HEK293 (cell line): ENCODE data around the gene RPS15.

ENCODE experiments used
- CTCF ChIA-PET: fragments of 350-600 bp; formaldehyde crosslinking; extraction: SDS; loops from one replicate; lab custom pipeline; 2021; ENCODE audit warnings: antibody characterized with exemption; lab: Yijun Ruan, JAX
- POLR2A ChIA-PET: fragments of 300-600 bp; formaldehyde crosslinking; extraction: SDS; loops from one replicate; lab custom pipeline; 2020; ENCODE audit warnings: antibody characterized with exemption, inconsistent platforms; lab: Yijun Ruan, JAX
- H3K27ac ChIP-seq: fragments of 200-500 bp; sonication (Bioruptor generic); 2 replicates; pipeline ENCODE4 v1.5.1; 2014; ENCODE audit warnings: low read depth, low read length, control low read depth, inconsistent platforms; ENCODE audit errors: extremely low read depth
- H3K36me3 ChIP-seq, 2 experiments: fragments of 200-500 bp in 1 of 2; sonication (Bioruptor generic) in 1 of 2; 1 replicate in 1 of 2; 2 replicates in 1 of 2; pipeline ENCODE4 v1.5.1; 2014 to 2017; ENCODE audit warnings: inconsistent platforms in 2 of 2, low read length in 2 of 2; ENCODE audit not compliant: control insufficient read depth in 2 of 2, insufficient read depth in 1 of 2
- H3K4me1 ChIP-seq: fragments of 200-500 bp; sonication (Bioruptor generic); 2 replicates; pipeline ENCODE4 v1.5.1; 2014; ENCODE audit warnings: mild to moderate bottlenecking, low read length, inconsistent platforms; ENCODE audit not compliant: control insufficient read depth, insufficient read depth
- H3K4me3 ChIP-seq: 2 replicates; pipeline ENCODE4 v1.5.1; 2011; ENCODE audit warnings: low read depth, mild to moderate bottlenecking, control low read depth, low read length, moderate library complexity
- H3K9me3 ChIP-seq: fragments of 200-500 bp; sonication (Bioruptor generic); 2 replicates; pipeline ENCODE4 v1.5.1; 2014; ENCODE audit warnings: low read depth, low read length, inconsistent platforms; ENCODE audit not compliant: control insufficient read depth, insufficient read depth
- GLI4 ChIP-seq: fragments of 450-650 bp; formaldehyde crosslinking; IDR thresholded peaks from 2 replicates; pipeline ENCODE4 v1.5.1; 2016; ENCODE audit warnings: missing biosample characterization, missing genetic modification characterization
- IKZF3 ChIP-seq: fragments of 450-650 bp; IDR thresholded peaks from 2 replicates; pipeline ENCODE4 v1.5.0; 2018; ENCODE audit warnings: missing biosample characterization, mild to moderate bottlenecking, missing genetic modification characterization, moderate library complexity
- KLF9 ChIP-seq: fragments of 450-650 bp; formaldehyde crosslinking; IDR thresholded peaks from 2 replicates; pipeline ENCODE4 v1.5.1; 2016; ENCODE audit warnings: missing biosample characterization, missing genetic modification characterization, low read depth
- SETDB1 ChIP-seq: IDR thresholded peaks from one replicate; pipeline ENCODE4 v1.6.1; 2017; ENCODE audit warnings: mild to moderate bottlenecking, low read length, moderate library complexity, mixed read lengths; ENCODE audit not compliant: insufficient read length
- TRIM28 ChIP-seq: IDR thresholded peaks from 2 replicates; pipeline ENCODE4 v1.6.1; 2011; ENCODE audit warnings: low read length, control low read depth, borderline replicate concordance
- ZBTB21 ChIP-seq: fragments of 450-650 bp; formaldehyde crosslinking; IDR thresholded peaks from 2 replicates; pipeline ENCODE4 v1.5.1; 2017; ENCODE audit warnings: missing biosample characterization, missing genetic modification characterization
- ZNF133 ChIP-seq: fragments of 450-650 bp; formaldehyde crosslinking; IDR thresholded peaks from 2 replicates; pipeline ENCODE4 v1.5.1; 2016; ENCODE audit warnings: missing biosample characterization, missing genetic modification characterization
- ZNF138 ChIP-seq: fragments of 450-650 bp; formaldehyde crosslinking; IDR thresholded peaks from 2 replicates; pipeline ENCODE4 v1.5.1; 2016; ENCODE audit warnings: missing biosample characterization, missing genetic modification characterization, borderline replicate concordance
- ZNF175 ChIP-seq: fragments of 450-650 bp; formaldehyde crosslinking; IDR thresholded peaks from 2 replicates; pipeline ENCODE4 v1.5.1; 2016; ENCODE audit warnings: missing biosample characterization, missing genetic modification characterization
- ZNF239 ChIP-seq: fragments of 450-650 bp; formaldehyde crosslinking; IDR thresholded peaks from 2 replicates; pipeline ENCODE4 v1.5.1; 2016; ENCODE audit warnings: missing biosample characterization, missing genetic modification characterization
- ZNF266 ChIP-seq: fragments of 450-650 bp; formaldehyde crosslinking; IDR thresholded peaks from 2 replicates; pipeline ENCODE4 v1.5.1; 2016; ENCODE audit warnings: missing biosample characterization, missing genetic modification characterization, low read depth
- ZNF335 ChIP-seq: fragments of 450-650 bp; formaldehyde crosslinking; conservative IDR thresholded peaks from 2 replicates; pipeline ENCODE4 v1.5.1; 2016; ENCODE audit warnings: missing biosample characterization, missing genetic modification characterization
- ZNF350 ChIP-seq: fragments of 450-650 bp; formaldehyde crosslinking; IDR thresholded peaks from 2 replicates; pipeline ENCODE4 v1.5.0; 2017; ENCODE audit warnings: missing biosample characterization, mild to moderate bottlenecking, missing genetic modification characterization
- ZNF561 ChIP-seq: fragments of 450-650 bp; IDR thresholded peaks from 2 replicates; pipeline ENCODE4 v1.5.1; 2018; ENCODE audit warnings: missing biosample characterization, missing genetic modification characterization, borderline replicate concordance
- ZNF596 ChIP-seq: fragments of 450-650 bp; IDR thresholded peaks from 2 replicates; pipeline ENCODE4 v1.5.0; 2018; ENCODE audit warnings: missing biosample characterization, mild to moderate bottlenecking, missing genetic modification characterization, moderate library complexity
- ZNF610 ChIP-seq: fragments of 450-650 bp; formaldehyde crosslinking; IDR thresholded peaks from 2 replicates; pipeline ENCODE4 v1.5.1; 2016; ENCODE audit warnings: missing biosample characterization, missing genetic modification characterization, borderline replicate concordance
- ZNF621 ChIP-seq: fragments of 450-650 bp; formaldehyde crosslinking; IDR thresholded peaks from 2 replicates; pipeline ENCODE4 v1.5.1; 2017; ENCODE audit warnings: missing biosample characterization, missing genetic modification characterization
- ZNF670 ChIP-seq: fragments of 450-650 bp; formaldehyde crosslinking; IDR thresholded peaks from 2 replicates; pipeline ENCODE4 v1.5.1; 2016; ENCODE audit warnings: missing biosample characterization, missing genetic modification characterization, low read depth
- ZNF701 ChIP-seq: fragments of 450-650 bp; formaldehyde crosslinking; IDR thresholded peaks from 2 replicates; pipeline ENCODE4 v1.5.1; 2016; ENCODE audit warnings: missing biosample characterization, missing genetic modification characterization
- ZNF792 ChIP-seq: fragments of 450-650 bp; formaldehyde crosslinking; IDR thresholded peaks from 2 replicates; pipeline ENCODE4 v1.5.1; 2016; ENCODE audit warnings: missing biosample characterization, missing genetic modification characterization
- TF ChIP-seq, protein P1 (sequence below): fragments of 450-650 bp; formaldehyde crosslinking; IDR thresholded peaks from 2 replicates; pipeline ENCODE4 v1.5.1; 2016; ENCODE audit warnings: missing biosample characterization, missing genetic modification characterization
- TF ChIP-seq, protein P2 (sequence below): fragments of 450-650 bp; formaldehyde crosslinking; IDR thresholded peaks from 2 replicates; pipeline ENCODE4 v1.5.1; 2017; ENCODE audit warnings: missing biosample characterization, mild to moderate bottlenecking, missing genetic modification characterization, moderate library complexity
- TF ChIP-seq, protein P3 (sequence below): fragments of 450-650 bp; formaldehyde crosslinking; IDR thresholded peaks from 2 replicates; pipeline ENCODE4 v1.5.1; 2017; ENCODE audit warnings: missing biosample characterization, missing genetic modification characterization
- TF ChIP-seq, protein P4 (sequence below): fragments of 450-650 bp; formaldehyde crosslinking; IDR thresholded peaks from 2 replicates; pipeline ENCODE4 v1.5.1; 2016; ENCODE audit warnings: missing biosample characterization, missing genetic modification characterization, low read depth
- TF ChIP-seq, protein P5 (sequence below): fragments of 450-650 bp; formaldehyde crosslinking; IDR thresholded peaks from 2 replicates; pipeline ENCODE4 v1.5.1; 2016; ENCODE audit warnings: missing biosample characterization, missing genetic modification characterization
- TF ChIP-seq, protein P6 (sequence below): fragments of 450-650 bp; formaldehyde crosslinking; IDR thresholded peaks from 2 replicates; pipeline ENCODE4 v1.5.1; 2016; ENCODE audit warnings: missing biosample characterization, missing genetic modification characterization

RPS15 gene

DNA sequence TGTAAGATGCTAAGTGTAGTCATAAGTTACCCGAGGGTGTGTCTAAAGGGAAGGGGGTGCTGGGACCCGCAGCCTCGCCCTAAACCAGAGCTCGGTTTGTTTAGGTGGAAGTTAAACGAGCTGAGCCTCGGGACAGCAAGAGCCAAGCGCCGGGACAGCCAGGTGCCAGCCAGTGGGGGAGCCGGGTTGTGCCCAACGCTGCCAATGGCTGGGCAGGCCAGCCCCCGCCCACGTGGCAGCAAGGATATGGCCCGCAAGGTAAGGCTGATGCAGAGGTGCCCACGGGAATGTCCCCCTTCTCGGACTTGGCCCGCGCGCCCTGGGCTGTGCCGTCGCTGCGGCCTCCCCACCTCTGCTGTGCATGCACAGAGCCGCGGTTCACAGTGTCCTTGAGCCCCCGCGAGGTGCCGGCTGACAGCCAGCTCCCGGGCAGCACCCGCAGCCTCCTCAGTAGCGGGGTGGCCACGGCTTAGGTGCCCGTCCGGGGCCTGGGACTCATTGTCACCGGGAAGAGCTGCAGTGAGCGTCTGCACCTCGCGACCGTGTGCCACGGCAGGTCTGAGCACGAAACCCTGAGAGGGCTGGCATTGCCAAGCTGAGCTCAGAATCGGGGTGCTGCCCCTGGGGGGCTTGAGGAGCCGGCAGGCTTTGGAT, 9.3 kb upstream of the RPS15 start:
- CTCF ChIA-PET: no interaction called here
- H3K4me1 ChIP-seq: no peaks in the 10 kb centered on the region
- no peak overlapping the region for H3K27ac ChIP-seq
- TF ChIP-seq ZNF175 (tag by site-specific recombination) (no peak), ZNF266 (tag by site-specific recombination) (no peak), ZNF621 (tag by site-specific recombination) (no peak), IKZF3 (no peak), ZNF561 (tag by site-specific recombination) (no peak), KLF9 (tag by site-specific recombination) (no peak), SETDB1 (no peak), ZNF670 (no peak), ZNF596 (tag by site-specific recombination) (no peak)
- TF ChIP-seq, protein P1, sequence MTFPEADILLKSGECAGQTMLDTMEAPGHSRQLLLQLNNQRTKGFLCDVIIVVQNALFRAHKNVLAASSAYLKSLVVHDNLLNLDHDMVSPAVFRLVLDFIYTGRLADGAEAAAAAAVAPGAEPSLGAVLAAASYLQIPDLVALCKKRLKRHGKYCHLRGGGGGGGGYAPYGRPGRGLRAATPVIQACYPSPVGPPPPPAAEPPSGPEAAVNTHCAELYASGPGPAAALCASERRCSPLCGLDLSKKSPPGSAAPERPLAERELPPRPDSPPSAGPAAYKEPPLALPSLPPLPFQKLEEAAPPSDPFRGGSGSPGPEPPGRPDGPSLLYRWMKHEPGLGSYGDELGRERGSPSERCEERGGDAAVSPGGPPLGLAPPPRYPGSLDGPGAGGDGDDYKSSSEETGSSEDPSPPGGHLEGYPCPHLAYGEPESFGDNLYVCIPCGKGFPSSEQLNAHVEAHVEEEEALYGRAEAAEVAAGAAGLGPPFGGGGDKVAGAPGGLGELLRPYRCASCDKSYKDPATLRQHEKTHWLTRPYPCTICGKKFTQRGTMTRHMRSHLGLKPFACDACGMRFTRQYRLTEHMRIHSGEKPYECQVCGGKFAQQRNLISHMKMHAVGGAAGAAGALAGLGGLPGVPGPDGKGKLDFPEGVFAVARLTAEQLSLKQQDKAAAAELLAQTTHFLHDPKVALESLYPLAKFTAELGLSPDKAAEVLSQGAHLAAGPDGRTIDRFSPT: peak; percentile 80; the same call in 1 of the 2 replicates
- TF ChIP-seq, protein P2, sequence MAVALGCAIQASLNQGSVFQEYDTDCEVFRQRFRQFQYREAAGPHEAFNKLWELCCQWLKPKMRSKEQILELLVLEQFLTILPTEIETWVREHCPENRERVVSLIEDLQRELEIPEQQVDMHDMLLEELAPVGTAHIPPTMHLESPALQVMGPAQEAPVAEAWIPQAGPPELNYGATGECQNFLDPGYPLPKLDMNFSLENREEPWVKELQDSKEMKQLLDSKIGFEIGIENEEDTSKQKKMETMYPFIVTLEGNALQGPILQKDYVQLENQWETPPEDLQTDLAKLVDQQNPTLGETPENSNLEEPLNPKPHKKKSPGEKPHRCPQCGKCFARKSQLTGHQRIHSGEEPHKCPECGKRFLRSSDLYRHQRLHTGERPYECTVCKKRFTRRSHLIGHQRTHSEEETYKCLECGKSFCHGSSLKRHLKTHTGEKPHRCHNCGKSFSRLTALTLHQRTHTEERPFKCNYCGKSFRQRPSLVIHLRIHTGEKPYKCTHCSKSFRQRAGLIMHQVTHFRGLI (tag by site-specific recombination): 0 out of 2 replicates have a peak, but pooled peaks have one; percentile 25
- TF ChIP-seq, protein P3, sequence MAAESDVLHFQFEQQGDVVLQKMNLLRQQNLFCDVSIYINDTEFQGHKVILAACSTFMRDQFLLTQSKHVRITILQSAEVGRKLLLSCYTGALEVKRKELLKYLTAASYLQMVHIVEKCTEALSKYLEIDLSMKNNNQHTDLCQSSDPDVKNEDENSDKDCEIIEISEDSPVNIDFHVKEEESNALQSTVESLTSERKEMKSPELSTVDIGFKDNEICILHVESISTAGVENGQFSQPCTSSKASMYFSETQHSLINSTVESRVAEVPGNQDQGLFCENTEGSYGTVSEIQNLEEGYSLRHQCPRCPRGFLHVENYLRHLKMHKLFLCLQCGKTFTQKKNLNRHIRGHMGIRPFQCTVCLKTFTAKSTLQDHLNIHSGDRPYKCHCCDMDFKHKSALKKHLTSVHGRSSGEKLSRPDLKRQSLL (tag by site-specific recombination): peak; percentile 21; the same call in 1 of the 2 replicates
- TF ChIP-seq, protein P4, sequence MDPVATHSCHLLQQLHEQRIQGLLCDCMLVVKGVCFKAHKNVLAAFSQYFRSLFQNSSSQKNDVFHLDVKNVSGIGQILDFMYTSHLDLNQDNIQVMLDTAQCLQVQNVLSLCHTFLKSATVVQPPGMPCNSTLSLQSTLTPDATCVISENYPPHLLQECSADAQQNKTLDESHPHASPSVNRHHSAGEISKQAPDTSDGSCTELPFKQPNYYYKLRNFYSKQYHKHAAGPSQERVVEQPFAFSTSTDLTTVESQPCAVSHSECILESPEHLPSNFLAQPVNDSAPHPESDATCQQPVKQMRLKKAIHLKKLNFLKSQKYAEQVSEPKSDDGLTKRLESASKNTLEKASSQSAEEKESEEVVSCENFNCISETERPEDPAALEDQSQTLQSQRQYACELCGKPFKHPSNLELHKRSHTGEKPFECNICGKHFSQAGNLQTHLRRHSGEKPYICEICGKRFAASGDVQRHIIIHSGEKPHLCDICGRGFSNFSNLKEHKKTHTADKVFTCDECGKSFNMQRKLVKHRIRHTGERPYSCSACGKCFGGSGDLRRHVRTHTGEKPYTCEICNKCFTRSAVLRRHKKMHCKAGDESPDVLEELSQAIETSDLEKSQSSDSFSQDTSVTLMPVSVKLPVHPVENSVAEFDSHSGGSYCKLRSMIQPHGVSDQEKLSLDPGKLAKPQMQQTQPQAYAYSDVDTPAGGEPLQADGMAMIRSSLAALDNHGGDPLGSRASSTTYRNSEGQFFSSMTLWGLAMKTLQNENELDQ (tag by site-specific recombination): no peak
- POLR2A ChIA-PET: interaction anchor here (0.7 kb wide), 1 partner anchor 8 kb away, joined by 3 read pairs; no protein-coding TSS in a partner anchor
- peaks cover 17 to 91% of the 10 kb centered on the region in 2 experiments; a peak in 2 of 3 replicates for H3K36me3 ChIP-seq
- H3K9me3 ChIP-seq: no peaks in the 10 kb centered on the region
- H3K4me3 ChIP-seq: no peak overlapping the region

DNA sequence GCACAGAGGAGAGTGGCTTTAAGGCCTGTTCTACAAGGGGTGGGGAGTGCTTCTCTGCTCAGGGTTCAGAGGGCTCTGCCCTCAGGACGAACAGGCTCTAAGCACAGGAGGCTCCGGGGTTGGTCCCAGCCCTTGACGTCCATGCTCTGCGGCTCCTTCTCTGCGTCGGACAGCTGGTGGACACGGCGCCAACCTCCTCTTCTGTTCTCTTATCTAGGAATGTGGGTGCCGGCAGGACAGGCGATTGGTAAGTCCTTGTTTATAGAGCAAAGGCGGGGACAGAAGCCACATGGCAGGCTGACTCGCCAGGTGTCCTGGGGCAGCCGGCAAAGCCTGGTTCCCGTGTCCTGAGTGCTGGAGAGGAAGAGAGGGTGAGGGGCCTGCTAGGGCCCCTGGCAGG, 8.4 kb upstream of the RPS15 start:
- Histone ChIP-seq H3K9me3 (no peaks in the 10 kb centered on the region), H3K36me3 (peaks cover 17 to 92% of the 10 kb centered on the region in 2 experiments; a peak in 2 of 3 replicates), H3K4me1 (no peaks in the 10 kb centered on the region), H3K4me3 (no peak overlapping the region), H3K27ac (peak overlapping the region; percentile 28; the same call in 1 of the 2 replicates)
- ChIA-PET POLR2A (no interaction called here), CTCF (no interaction called here)
- TF ChIP-seq, protein P5, sequence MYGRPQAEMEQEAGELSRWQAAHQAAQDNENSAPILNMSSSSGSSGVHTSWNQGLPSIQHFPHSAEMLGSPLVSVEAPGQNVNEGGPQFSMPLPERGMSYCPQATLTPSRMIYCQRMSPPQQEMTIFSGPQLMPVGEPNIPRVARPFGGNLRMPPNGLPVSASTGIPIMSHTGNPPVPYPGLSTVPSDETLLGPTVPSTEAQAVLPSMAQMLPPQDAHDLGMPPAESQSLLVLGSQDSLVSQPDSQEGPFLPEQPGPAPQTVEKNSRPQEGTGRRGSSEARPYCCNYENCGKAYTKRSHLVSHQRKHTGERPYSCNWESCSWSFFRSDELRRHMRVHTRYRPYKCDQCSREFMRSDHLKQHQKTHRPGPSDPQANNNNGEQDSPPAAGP: no peak
- TF ChIP-seq GLI4 (tag by site-specific recombination) (no peak), ZNF792 (tag by site-specific recombination) (no peak), ZNF175 (tag by site-specific recombination) (no peak), ZNF239 (tag by site-specific recombination) (no peak), ZNF133 (no peak), ZNF610 (tag by site-specific recombination) (no peak), ZNF350 (tag by site-specific recombination) (no peak), ZNF701 (tag by site-specific recombination) (no peak), ZNF138 (tag by site-specific recombination) (no peak), TRIM28 (no peak), ZNF335 (tag by site-specific recombination) (no peak), ZBTB21 (no peak)
- TF ChIP-seq, protein P6, sequence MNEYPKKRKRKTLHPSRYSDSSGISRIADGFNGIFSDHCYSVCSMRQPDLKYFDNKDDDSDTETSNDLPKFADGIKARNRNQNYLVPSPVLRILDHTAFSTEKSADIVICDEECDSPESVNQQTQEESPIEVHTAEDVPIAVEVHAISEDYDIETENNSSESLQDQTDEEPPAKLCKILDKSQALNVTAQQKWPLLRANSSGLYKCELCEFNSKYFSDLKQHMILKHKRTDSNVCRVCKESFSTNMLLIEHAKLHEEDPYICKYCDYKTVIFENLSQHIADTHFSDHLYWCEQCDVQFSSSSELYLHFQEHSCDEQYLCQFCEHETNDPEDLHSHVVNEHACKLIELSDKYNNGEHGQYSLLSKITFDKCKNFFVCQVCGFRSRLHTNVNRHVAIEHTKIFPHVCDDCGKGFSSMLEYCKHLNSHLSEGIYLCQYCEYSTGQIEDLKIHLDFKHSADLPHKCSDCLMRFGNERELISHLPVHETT (tag by site-specific recombination): no peak
